HG02623 (cell line): ENCODE data around the gene LRRC45.

Experiments used
- ATAC-seq: cut with Tn5 transposase; IDR thresholded peaks from one replicate; pipeline ENCODE4 v1.9.1; 2021; ENCODE audit warnings: moderate library complexity; ENCODE audit not compliant: unreplicated experiment

The LRRC45 gene

DNA sequence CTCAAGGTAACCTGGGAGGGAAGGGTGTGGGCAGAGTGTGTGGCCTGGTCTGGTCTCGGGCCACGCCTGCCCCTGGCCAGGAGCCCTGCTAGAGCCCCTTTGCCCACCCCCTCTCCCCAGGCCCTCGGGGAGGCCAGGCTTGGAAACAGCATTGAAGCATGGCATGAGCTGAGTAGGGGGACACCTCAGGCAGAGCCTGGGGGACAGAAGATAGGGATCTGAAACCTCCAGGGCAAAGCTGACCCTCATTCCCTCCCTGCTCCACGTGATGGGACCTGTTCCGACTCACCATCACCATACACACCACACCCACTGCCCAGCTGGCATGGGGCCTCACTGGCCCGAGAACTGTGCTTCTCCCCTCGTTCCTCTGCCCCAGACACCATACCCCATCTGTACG lies 26.0 kb downstream of the LRRC45 start:
- ATAC-seq: no peak

DNA sequence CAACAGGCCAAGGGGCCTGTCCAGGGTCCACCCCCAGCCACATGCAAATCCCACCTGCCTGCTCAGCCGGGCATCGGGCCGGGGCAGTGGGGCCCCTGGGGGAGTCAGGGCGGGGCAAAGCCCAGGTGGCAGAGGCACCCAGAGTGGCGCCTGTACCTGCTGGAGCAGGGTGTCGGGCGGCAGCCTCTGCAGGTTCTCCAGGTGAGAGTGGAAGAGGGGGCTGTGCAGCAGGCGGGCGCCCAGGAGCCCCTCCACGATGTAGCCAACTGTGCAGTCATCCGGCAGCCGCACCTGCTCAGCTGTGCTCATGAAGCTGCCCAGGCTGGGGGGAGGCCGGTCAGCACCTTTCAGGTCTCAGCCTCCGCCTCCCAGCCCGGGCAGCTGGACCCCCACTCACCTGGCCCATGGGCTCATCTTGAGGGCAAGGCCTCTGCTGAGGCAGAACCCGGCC lies 26.4 kb downstream of the LRRC45 start:
- no peak for ATAC-seq

DNA sequence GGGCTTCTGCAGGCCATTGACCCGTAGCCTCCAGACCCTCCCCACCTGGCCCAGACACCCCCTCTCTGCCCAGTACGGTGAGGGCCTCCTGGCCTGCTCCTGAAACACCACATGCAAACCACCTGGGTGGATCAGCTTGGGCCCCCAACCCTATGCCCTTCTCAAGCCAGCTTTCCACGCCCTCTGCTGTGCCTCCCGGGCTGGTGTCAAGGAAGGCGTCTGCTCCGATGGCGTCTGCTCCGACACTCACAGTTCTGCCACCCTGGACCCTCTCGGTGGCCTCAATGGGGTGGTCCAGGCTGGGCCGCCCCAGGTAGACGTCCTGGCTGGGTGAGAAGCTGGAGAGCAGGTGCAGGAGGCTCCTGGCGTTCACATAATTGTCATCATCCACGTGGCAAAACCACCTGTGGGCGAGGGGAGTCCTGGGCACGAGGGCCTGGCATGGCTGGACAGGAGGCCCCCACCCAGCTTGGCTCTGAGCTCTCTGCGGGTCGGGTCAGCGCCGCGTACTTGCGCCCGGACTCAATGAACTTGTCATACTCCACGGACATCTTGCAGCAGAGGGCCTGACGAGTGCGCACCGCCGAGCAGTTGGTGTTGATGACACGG lies 27.2 kb downstream of the LRRC45 start:
- no peak for ATAC-seq

DNA sequence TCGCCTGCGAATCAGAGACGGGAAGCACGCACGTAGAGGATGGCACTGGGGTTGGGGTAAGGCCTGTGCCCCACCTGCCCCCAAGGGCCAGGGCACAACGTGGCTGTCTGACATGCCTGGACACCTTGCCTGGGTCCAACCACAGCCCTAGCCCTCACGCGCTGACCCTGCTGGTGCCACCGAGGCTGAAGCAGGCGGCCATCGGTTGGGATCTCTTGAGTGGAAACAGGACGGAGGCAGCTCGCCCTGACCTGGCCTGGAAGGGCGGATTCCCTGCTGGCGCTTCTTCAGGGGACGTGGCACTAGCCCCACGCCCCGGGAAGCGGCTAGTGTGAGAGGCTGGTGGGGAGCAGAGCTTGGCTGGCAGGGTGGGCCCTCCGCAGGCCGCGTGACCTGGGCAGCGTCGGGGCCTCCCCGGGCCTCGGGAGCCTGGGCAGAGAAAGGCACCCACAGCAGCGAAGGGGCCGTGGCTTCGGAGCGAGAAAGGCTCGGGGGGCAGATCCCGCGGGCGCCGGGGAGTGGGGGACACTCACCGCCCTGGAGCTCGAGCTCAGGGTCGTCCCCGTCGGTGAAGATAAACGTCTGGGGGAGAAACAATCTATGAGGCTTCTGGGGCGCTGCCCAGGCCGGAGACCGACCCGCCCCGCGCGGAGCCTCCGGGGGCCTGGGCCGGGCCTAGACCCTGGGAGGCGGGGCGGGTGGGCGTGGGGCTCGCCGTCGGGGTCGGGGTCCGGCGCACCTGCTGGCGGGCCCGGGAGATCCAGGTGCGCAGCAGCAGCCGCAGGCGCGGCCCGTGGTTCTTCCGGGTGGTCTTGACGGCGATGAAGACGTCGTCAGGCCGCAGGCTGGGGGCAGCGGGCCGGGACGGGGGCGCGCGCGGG lies 27.9 kb downstream of the LRRC45 start:
- ATAC-seq: no peak

DNA sequence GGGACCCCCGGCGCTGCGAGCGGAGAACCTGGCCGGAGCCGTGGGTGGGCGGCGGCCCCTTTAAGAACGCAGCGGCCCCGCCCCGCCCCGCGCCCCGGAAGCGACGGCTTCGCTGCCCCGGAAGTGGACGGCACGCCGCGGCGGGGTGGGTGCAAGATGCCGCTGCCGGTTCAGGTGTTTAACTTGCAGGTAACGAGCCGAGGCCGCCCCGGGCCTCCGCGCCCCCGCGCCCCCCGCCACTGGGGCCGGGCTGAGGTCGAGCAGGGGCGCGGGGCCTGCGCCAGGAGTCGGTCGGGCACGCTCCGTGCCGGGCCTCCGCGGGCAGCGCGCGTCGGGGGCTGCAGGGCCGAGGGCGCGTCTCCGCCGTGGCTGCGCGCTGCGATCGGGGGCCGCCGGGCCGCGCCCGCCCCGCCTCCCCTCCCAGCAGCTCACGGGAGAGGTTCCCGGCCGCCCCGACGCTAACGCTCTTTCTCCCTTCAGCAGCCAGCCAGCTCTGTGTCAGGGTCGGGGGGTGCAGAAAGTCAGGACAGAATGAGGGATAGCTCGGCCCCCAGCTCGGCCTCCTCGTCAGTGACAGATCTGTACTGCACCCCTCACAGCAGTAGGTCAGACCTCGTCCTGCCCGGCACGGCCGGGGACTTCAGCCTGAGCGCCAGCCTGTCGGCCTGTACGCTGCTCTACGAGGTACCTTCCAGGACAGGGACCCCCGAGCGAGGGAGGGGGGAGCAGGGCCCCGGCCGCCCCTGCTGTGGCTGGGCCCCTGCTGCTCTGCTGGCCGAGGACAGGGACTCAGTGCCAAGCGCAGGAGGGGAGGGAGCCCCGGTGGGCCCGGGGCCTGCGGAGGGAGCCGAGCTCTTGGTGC lies 28.9 kb downstream of the LRRC45 start, which contains the start of the genes GPS1 and RFNG:
TSS of gene GPS1 (plus strand) at position 123 of the 862 bp plus-strand sequence. CDS start at position 157, 34 bp downstream.
TSS of gene RFNG (minus strand) at position 36 of the 862 bp plus-strand sequence. CDS start 45 bp downstream, outside the sequence.
- peak; percentile 61 for ATAC-seq

DNA sequence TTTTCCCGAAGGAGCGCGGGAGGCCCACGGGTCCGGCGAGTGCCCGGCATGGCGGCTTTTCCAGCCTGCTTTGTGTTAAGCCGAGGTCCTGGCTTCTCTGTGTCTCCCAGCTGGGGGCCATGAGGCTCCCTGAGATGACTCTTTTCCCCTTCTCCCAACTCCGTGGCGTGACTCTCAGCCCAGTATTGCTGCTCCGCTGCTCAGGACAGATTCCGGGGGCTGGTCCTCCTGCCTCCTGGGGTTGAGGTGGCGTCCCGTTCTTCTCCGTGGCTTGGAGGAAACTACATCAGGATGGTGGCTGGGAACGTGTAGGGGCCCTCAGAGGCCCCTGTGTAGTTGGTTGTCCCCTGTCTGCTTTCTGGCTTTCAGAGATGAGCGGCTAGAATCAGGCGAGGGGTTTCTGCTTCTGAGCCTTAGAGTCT lies 29.5 kb downstream of the LRRC45 start:
- ATAC-seq: no peak

DNA sequence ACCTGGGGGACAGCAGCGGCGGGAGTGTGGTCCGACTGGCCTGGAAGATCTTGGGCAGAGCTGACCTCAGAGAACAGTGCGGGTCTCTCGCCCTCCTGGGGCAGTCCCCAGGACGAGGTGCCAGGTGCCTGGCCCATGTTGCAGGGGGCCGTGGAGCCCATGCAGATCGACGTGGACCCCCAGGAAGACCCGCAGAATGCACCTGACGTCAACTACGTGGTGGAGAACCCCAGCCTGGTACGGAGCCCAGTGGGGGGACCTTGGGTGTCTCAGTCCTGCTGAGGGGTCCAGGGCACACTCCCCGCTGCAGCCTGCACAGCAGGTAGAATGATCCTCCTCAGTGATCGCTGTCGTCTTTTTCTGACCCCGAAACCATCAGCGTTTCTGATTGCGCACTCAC lies 30.0 kb downstream of the LRRC45 start:
- no peak for ATAC-seq

DNA sequence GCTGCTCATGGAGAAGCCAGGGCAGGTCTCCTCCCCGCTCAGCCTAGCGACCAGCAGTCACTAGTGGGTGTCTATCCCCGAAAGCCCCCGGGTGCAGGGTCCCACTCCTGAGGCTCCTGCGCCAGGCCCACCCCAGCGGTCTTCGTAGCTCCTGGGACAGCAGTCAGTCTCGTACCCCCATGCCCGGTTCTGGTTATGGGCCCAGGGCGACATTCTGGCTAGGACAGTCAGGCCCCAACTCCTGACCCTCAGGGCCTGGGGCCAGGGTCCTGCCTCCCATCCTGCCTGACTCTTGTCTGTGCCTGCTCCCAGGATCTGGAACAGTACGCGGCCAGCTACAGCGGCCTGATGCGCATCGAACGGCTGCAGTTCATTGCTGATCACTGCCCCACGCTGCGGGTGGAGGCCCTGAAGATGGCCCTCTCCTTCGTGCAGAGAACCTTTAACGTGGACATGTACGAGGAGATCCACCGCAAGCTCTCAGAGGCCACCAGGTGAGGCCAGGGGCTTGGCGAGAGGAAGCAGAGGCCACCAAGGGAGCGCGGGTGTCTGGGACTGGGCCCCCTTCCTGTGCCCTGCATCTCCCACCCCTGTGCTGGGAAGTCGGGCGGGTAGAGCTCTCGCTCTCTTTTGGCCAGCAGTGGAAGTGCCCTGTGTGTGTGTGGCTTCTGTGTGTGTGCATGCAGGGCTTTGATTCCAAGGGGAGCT lies 30.6 kb downstream of the LRRC45 start:
- ATAC-seq: no peak

DNA sequence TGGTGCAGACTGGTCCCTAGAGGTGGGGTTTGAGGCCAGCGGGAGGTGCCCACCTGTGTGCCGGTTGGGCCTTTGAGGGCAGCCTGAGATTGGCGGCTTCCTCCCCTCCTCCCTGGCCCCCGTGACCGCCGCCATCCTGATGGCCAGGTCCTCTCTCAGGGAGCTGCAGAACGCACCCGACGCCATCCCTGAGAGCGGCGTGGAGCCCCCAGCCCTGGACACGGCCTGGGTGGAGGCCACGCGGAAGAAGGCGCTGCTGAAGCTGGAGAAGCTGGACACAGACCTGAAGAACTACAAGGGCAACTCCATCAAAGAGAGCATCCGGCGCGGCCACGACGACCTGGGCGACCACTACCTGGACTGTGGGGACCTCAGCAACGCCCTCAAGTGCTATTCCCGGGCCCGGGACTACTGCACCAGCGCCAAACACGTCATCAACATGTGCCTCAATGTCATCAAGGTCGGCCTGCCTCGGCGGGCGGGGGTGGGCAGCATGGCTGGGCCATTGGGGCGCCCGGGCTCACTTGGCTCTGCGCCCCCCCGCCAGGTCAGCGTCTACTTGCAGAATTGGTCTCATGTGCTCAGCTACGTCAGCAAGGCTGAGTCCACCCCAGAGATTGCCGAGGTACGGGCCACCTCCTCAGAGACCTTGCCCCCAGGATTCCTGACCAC lies 31.4 kb downstream of the LRRC45 start:
- no peak for ATAC-seq

DNA sequence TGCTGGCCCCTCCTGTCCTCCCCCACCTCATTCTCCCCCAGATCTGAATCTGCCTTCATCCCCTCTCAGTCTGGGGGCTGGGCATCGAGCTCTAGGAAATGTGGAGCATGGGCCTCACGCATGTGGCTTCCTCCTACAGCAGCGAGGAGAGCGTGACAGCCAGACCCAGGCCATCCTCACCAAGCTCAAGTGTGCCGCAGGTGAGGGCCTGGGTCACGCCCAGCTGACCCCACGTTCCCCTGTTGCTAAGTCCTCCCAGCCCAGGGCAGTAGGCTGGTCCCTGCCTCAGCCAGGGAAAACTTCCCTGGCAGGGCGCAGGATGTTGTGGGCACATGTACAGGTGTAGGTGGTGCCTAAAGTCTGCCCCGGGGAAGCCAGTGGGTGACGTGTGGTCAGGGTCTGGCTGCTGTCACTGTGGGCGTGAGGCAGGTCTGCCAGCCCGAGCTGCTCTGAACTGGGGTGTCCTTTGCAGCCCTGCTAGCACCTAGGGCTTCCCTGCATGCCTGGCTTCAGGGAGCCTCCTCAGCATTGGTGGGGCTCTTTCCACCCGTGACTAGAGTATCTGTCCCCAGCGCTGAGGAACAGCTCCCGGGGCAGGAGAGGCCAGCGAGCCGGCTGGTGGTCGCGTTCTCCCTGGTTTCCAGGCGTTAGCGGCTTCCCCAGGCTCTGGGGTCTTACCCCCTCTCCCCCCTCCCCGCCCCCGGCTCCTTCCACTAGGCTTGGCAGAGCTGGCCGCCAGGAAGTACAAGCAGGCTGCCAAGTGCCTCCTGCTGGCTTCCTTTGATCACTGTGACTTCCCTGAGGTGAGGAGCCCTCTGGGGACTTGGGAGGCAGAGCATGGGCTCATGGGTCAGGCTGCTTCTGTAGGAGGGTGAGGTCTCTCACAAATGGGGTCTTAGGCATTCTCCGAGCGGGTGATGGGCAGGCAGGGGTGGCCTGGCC lies 32.2 kb downstream of the LRRC45 start:
- ATAC-seq: no peak

DNA sequence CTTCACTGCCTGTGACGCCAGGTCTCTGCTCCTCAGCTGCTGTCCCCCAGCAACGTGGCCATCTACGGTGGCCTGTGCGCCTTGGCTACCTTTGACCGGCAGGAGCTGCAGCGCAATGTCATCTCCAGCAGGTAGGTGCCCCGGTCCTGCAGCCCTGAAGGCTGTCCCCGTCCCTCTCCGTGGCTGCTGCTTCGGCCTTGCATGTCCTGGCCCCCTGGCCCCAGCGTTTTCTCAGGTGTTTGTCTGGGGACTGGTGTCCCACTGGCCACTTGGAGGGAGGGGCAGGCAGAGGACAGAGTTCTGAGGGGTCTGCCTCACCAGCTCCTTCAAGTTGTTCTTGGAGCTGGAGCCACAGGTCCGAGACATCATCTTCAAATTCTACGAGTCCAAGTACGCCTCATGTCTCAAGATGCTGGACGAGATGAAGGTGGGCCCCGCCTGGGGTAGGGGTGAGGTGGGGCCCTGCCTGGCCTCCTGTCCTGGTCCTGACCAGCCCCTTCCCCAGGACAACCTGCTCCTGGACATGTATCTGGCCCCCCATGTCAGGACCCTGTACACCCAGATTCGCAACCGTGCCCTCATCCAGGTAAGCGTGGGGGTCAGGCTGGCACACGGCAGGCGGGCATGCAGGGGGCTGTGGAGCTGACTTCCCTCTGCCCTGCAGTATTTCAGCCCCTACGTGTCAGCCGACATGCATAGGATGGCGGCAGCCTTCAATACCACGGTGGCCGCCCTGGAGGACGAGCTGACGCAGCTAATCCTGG lies 33.0 kb downstream of the LRRC45 start:
- no peak for ATAC-seq

DNA sequence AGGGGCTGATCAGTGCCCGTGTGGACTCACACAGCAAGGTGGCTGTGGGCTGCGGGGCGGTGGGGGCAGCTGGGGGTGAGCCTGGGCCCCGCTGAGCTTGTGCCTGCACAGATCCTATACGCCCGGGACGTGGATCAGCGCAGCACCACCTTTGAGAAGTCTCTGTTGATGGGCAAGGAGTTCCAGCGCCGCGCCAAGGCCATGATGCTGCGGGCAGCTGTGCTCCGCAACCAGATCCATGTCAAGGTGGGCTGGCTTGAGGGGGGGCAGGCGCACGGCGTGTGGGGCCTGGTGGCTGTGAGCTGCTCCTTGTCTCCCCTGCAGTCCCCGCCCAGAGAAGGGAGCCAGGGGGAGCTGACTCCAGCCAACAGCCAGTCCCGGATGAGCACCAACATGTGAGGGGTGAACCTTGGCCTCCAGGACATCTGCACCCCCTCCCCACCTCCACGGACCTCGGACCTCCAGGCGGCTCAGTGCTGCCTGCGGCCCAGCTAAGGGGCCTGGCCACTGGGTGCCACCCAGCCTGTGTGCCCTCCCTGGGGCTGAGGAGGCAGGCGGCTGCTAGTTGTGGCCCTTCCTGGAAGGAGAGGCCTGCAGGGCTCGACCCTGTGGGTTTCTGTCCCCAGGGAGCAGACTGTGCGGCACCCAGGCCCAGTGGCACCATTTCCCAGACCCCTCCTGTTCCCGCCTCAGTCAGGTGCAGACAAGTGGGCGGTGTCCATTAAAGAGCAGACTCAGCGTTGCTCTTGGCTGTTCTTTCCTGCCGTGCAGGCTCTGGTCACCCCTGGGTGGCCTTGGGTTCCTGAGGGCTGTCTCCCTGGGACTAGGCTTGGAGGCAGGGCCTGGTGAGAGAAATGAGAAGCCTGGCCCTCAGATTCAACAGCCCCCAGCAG lies 33.9 kb downstream of the LRRC45 start:
- no peak for ATAC-seq

DNA sequence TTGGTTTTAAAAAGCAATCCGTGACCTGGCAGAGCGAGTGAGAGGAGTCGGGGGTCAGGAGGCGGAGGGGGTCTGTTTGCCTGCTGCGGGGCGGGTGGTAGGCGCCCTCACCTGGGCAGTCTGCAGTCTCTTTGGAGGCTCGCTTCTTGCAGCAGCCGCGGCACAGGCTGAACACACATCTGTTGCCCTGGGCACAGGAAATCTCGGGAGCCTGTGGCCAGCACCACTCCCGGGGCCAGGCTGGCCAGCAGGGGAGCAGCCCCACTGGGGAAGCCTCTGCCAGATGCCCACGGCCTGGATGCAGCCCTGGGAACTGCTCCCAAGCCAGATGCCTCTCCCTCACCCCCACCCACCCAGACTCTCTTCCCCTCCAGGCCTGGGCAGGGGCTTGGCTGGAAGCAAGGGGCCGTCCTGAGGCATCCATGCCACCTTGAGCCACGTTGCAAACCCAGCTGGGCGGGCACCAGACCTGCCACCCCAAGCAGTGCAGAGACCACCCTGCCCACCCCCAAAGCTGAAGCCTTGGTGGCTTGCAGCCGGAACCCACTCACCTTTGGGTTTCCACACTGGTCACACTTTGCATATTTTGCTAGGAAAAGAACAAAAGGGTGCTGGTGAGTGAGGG lies 35.2 kb downstream of the LRRC45 start:
- ATAC-seq: no peak

DNA sequence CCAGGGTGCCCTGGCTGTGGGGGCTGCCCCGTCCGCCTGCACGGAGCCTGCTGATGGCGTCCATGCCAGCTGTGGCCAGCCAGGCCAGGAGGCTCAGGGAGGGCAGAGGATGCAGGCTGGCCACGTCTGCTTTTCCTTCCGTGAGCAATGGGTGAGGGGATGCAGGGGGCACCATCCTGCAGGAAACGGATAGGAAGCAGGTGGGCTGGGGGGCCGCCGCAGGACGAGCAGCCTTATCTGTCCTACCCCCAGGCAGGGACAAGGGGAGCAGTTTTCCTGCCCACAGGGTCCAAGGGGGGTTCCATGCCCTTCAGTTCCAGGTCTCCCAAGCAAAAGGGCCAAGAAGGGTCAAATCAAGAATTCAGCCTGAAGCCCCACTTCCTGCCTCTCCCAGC lies 35.7 kb downstream of the LRRC45 start:
- no peak for ATAC-seq

DNA sequence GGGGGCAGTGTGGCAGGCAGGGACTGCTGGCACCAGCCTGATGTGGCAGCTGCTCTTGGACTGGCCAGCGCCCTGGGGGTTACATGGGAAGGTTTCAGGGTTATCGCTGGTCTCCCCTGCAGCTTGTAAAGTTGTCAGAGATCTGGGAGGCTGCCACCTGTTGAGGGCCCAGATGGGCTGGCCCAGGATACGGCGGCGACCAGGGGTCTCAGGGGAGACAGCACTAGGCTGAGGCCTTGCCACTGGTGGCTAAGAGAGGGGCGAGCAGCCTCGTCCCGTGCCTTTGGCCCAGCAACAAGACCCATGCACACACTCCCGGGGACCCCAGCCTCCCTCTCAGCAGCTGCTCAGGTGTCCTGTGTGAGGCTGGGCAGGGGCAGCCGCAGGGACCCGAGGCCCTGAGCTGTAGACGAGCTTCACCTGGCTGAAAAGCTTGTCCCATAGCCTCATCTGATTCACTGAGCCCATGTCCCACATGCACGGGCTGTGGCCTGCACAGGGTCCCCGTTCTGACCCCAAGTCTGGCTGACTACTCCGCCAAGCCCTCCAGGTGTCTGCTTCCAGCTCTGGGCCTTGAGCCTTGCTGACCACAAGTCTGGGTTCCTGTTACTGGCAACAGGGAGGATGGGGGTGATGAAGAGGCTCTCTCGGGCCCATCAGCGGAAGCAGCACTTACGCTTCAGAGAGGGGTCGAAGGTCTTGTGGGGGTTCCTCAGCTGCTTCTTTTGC lies 36.3 kb downstream of the LRRC45 start:
- ATAC-seq: no peak

DNA sequence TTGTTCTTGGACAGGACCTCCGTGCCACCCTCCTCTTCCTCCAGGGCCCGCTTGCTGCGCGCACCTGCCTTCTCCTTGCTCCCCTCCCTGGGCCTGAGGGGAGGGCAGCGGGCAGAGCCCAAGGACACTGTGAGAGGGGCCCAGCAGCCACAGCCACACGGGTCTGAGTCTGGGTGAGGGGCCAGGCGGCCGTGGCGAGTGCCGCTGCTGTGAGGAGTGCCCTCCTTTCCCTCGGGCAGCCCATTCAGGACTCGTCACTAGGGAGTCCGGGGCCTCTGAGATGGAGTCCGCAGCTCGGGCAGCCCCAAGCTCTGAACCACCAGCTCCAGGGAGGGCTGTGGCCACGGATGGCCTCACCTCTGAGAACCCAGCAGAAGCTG lies 36.9 kb downstream of the LRRC45 start:
- no peak for ATAC-seq
